ENCODE measurements around the gene SPTB.

Gene SPTB

GRCh38 chr14:64843548-64843947 is 36.2 kb downstream of the SPTB start:
- H3K9ac ChIP-seq (ENCODE audit: low read length), result no peak overlapping the region
- no peak overlapping the region for H3K27ac ChIP-seq (ENCODE audit: low read depth, low read length)
- H3F3A ChIP-seq (ENCODE audit: insufficient read depth), result no peaks in the 10 kb centered on the region
- no peaks in the 10 kb centered on the region for H3K9me3 ChIP-seq (ENCODE audit: insufficient read depth, low read length)
- H4K20me1 ChIP-seq (ENCODE audit: low read depth, low read length), result no peaks in the 10 kb centered on the region
- H3K4me2 ChIP-seq (ENCODE audit: low read depth, low read length, poor library complexity, severe bottlenecking), result no peak overlapping the region
- H3K79me2 ChIP-seq (ENCODE audit: insufficient read depth, low read length), result no peaks in the 10 kb centered on the region
- H3K27me3 ChIP-seq (ENCODE audit: low read length), result no peaks in the 10 kb centered on the region
- H3K4me3 ChIP-seq (ENCODE audit: insufficient read depth, low read length, poor library complexity, severe bottlenecking), result no peak overlapping the region
- TF ChIP-seq EZH2phosphoT487 (conservative IDR thresholded peaks at IDR 0.05; ENCODE audit: low read length) (no peak), CTCF (IDR thresholded peaks at IDR 0.05; ENCODE audit: insufficient read depth, low read length, poor library complexity, severe bottlenecking) (no peak)
- H2AFZ ChIP-seq (ENCODE audit: low read depth, low read length, severe bottlenecking), result no peak overlapping the region
- H3K9me2 ChIP-seq (replicated peaks; ENCODE audit: insufficient read depth, low read length), result no peaks in the 10 kb centered on the region
- no peaks in the 10 kb centered on the region for H3K36me3 ChIP-seq (ENCODE audit: low read length)

DNA sequence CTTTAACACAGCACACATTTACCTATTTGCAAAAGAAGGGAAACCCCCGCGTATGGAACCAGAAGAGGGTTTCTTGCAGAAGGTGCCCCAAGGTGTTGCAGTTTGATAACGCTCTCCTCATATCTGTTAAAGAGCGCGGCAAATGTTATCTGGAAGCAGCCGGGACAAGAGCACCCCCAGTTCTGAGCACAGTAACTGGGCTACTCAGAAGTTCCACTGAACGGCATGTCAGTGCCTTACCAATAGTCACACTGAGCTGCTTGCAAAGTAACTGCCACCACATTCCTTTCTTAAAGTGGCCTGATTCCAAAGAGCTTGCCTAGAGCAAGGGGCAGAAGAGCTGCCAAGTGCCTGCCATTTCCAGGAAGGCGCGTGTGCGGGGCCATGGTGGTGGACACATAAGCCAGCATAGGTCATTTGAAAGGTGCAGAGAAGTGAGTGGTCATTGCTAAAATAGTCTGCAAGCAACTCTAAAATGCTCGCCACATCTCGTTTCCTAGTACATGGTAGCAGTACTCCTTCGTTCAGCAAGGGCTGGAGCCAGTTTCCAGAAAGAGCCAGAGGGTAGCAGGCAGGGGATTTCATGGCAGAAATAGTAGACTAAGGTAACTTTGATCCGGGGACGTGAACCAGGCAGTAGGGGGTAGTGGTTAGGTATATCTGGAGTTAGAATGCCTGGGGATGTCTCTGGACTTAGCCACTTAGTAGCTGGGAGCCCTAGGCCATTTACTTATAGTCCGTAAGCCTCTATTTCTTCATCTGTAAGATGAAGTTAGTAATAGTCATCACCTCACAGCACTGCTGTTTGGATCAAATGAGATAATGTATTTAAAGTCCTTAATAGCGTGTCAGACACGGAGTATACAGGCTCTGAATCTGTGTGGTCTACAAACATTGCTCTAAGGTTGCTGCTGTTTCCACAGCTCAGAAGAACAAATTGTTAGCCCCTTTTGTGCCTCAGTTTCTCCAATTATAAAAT is 37.6 kb downstream of the SPTB start:
- no peak overlapping the region for H3K4me3 ChIP-seq (ENCODE audit: insufficient read depth, low read length, poor library complexity, severe bottlenecking)
- no peak overlapping the region for H2AFZ ChIP-seq (ENCODE audit: low read depth, low read length, severe bottlenecking)
- no peaks in the 10 kb centered on the region for H3K79me2 ChIP-seq (ENCODE audit: insufficient read depth, low read length)
- no peaks in the 10 kb centered on the region for H3K27me3 ChIP-seq (ENCODE audit: low read length)
- no peaks in the 10 kb centered on the region for H3K9me2 ChIP-seq (replicated peaks; ENCODE audit: insufficient read depth, low read length)
- H3K36me3 ChIP-seq (ENCODE audit: low read length), result no peaks in the 10 kb centered on the region
- no peak overlapping the region for H3K9ac ChIP-seq (ENCODE audit: low read length)
- no peak overlapping the region for H3K4me2 ChIP-seq (ENCODE audit: low read depth, low read length, poor library complexity, severe bottlenecking)
- no peaks in the 10 kb centered on the region for H3F3A ChIP-seq (ENCODE audit: insufficient read depth)
- H3K27ac ChIP-seq (ENCODE audit: low read depth, low read length), result no peak overlapping the region
- TF ChIP-seq EZH2phosphoT487 (conservative IDR thresholded peaks at IDR 0.05; ENCODE audit: low read length) (no peak), CTCF (IDR thresholded peaks at IDR 0.05; ENCODE audit: insufficient read depth, low read length, poor library complexity, severe bottlenecking) (no peak)
- no peaks in the 10 kb centered on the region for H4K20me1 ChIP-seq (ENCODE audit: low read depth, low read length)
- H3K9me3 ChIP-seq (ENCODE audit: insufficient read depth, low read length), result no peaks in the 10 kb centered on the region

DNA sequence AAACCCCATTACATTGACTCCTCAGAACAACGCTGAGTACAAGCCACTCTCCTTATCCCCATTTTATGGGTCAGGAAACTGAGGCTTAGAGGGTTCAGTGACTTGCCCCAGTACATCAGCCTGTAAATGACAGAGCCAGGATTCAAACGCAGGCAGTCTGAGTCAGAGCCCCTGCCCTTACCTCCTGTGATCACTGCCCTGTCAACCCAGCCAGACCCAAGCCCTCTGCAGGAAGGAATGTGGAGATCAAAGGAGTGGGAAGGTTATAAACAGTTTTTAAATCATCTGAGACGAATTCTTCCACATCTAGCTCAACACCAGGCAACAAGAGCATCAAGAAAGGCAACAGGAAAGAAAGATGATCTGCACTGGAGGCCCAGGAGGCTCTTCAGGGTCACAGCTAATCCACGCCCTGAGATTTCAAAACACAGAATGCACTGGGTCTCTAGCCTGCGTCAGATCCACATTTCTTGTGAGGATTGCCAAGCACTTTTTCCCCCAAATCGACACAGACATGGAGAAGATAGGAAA is 38.5 kb downstream of the SPTB start:
- Histone ChIP-seq H3K36me3 (ENCODE audit: low read length) (no peaks in the 10 kb centered on the region), H3K9ac (ENCODE audit: low read length) (no peak overlapping the region), H3K4me3 (ENCODE audit: insufficient read depth, low read length, poor library complexity, severe bottlenecking) (no peak overlapping the region), H3K9me2 (replicated peaks; ENCODE audit: insufficient read depth, low read length) (no peaks in the 10 kb centered on the region), H4K20me1 (ENCODE audit: low read depth, low read length) (no peaks in the 10 kb centered on the region), H3K79me2 (ENCODE audit: insufficient read depth, low read length) (no peaks in the 10 kb centered on the region), H3K27me3 (ENCODE audit: low read length) (no peaks in the 10 kb centered on the region), H2AFZ (ENCODE audit: low read depth, low read length, severe bottlenecking) (no peak overlapping the region), H3K27ac (ENCODE audit: low read depth, low read length) (no peak overlapping the region), H3K9me3 (ENCODE audit: insufficient read depth, low read length) (no peaks in the 10 kb centered on the region), H3K4me2 (ENCODE audit: low read depth, low read length, poor library complexity, severe bottlenecking) (no peak overlapping the region), H3F3A (ENCODE audit: insufficient read depth) (no peaks in the 10 kb centered on the region)
- no peak for TF ChIP-seq EZH2phosphoT487 (conservative IDR thresholded peaks at IDR 0.05; ENCODE audit: low read length)
- TF ChIP-seq CTCF (IDR thresholded peaks at IDR 0.05; ENCODE audit: insufficient read depth, low read length, poor library complexity, severe bottlenecking), result no peak

Measured in SU-DHL-6 (cell line).